ENCODE results near the gene THNSL1. TPM values are rescaled to one million over a fixed set of nuclear protein-coding genes. Genes with fewer than 3 reads are reported as not detected.
"Not testable (repeated sequence)": the region's sequence is repeated elsewhere in the genome, so short reads cannot be mapped to it uniquely, and the experiment has no call there.

THNSL1 gene
- 5.9 and 10.2 TPM in 2 replicates for total RNA-seq (ENCODE audit: low replicate concordance)
- long read RNA-seq, transcript THNSL1-201 (3 exons, 3,691 nt) = major isoform, 37 of 54 reads
- long read RNA-seq, transcript THNSL1-202 (3 exons, 3,788 nt) = minor isoform, 13 of 54 reads
- long read RNA-seq, partial matches to known transcripts = 3 of 54 reads
- long read RNA-seq, other reads (novel, unspliced or antisense) = 1 of 54 reads

DNA sequence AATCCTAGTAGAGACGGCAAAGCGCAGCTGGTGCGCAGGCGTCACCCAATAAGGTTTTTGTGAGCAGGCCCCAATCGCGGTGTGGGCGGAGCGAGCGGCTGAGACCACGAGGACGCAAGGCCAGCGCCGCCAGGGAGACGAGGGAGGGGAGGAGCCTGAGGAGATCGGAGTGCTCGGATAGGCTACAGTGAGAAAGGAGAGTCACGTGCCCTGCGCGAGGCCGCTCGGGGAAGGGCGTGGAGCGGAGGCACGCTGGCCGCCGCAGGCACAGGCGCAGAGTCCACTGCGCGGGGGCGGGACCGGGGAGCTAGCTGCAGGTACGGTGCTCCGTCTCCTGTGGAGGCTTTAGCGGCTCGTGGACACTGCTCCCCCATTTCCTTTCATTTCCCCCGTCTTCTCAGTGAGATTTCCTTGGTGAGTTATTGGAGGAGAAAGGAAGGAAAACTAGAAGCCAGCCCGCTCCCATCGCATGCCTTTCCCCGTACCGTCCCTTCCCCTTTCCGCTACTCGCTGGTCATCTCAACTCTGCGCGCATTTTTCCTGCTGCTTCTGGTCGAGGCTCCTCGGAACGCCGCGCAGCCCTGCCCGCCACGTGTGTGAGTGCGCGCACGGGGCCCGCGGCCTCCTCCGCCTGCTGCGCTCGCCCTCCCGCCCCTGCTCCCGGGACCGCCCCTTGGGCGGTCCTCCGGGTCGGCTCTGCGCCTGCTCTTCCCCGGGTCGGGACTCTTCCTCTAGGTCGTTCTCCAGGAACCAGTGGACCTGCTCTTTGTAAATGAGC, at the start of gene THNSL1:
THNSL1 (plus strand) TSS at position 237 of the 778 bp plus-strand sequence. CDS start 6,612 bp downstream, outside the sequence.
- TF ChIP-seq, protein P1, sequence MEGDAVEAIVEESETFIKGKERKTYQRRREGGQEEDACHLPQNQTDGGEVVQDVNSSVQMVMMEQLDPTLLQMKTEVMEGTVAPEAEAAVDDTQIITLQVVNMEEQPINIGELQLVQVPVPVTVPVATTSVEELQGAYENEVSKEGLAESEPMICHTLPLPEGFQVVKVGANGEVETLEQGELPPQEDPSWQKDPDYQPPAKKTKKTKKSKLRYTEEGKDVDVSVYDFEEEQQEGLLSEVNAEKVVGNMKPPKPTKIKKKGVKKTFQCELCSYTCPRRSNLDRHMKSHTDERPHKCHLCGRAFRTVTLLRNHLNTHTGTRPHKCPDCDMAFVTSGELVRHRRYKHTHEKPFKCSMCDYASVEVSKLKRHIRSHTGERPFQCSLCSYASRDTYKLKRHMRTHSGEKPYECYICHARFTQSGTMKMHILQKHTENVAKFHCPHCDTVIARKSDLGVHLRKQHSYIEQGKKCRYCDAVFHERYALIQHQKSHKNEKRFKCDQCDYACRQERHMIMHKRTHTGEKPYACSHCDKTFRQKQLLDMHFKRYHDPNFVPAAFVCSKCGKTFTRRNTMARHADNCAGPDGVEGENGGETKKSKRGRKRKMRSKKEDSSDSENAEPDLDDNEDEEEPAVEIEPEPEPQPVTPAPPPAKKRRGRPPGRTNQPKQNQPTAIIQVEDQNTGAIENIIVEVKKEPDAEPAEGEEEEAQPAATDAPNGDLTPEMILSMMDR (conservative IDR thresholded peaks at IDR 0.05) = no peak
- Mint-ChIP-seq H3K27ac (peak within 1 kb of the TSS; percentile 99), H3K4me1 (ENCODE audit: unreplicated experiment) (peaks cover 4% of the 10 kb centered on the region), H3K4me3 (peak within 1 kb of the TSS; percentile 96), H3K9me3 (no peaks in the 10 kb centered on the region), H3K27me3 (no peaks in the 10 kb centered on the region), H3K36me3 (no peaks in the 10 kb centered on the region)
- peak; percentile 97 for DNase-seq (ENCODE audit: extremely low spot score, unreplicated experiment)

GRCh38 chr10:24966962-24967481, 49.4 kb upstream of the THNSL1 start:
- no peak for DNase-seq (ENCODE audit: extremely low spot score, unreplicated experiment)
- H3K4me3 Mint-ChIP-seq = no peak overlapping the region
- no peaks in the 10 kb centered on the region for H3K27me3 Mint-ChIP-seq
- TF ChIP-seq, protein P1 (conservative IDR thresholded peaks at IDR 0.05) = no peak
- no peaks in the 10 kb centered on the region for H3K36me3 Mint-ChIP-seq
- H3K4me1 Mint-ChIP-seq (ENCODE audit: unreplicated experiment) = no peaks in the 10 kb centered on the region
- H3K27ac Mint-ChIP-seq = no peak overlapping the region
- H3K9me3 Mint-ChIP-seq = no peaks in the 10 kb centered on the region

- no peak for DNase-seq (ENCODE audit: extremely low spot score, unreplicated experiment)
- H3K4me1 Mint-ChIP-seq (ENCODE audit: unreplicated experiment) = no peaks in the 10 kb centered on the region
- TF ChIP-seq, protein P1 (conservative IDR thresholded peaks at IDR 0.05) = no peak
- H3K27me3 Mint-ChIP-seq = no peaks in the 10 kb centered on the region
- no peak overlapping the region for H3K4me3 Mint-ChIP-seq
- H3K9me3 Mint-ChIP-seq = no peaks in the 10 kb centered on the region
- no peak overlapping the region for H3K27ac Mint-ChIP-seq
- H3K36me3 Mint-ChIP-seq = no peaks in the 10 kb centered on the region
Measured at GRCh38 chr10:24968349-24968748, 48.1 kb upstream of the THNSL1 start.

GRCh38 chr10:24968951-24969350, 47.5 kb upstream of the THNSL1 start:
- not testable (repeated sequence) for H3K27me3 Mint-ChIP-seq; DNase-seq (ENCODE audit: extremely low spot score, unreplicated experiment); H3K9me3 Mint-ChIP-seq; H3K4me1 Mint-ChIP-seq (ENCODE audit: unreplicated experiment); H3K4me3 Mint-ChIP-seq; H3K36me3 Mint-ChIP-seq; H3K27ac Mint-ChIP-seq

DNA sequence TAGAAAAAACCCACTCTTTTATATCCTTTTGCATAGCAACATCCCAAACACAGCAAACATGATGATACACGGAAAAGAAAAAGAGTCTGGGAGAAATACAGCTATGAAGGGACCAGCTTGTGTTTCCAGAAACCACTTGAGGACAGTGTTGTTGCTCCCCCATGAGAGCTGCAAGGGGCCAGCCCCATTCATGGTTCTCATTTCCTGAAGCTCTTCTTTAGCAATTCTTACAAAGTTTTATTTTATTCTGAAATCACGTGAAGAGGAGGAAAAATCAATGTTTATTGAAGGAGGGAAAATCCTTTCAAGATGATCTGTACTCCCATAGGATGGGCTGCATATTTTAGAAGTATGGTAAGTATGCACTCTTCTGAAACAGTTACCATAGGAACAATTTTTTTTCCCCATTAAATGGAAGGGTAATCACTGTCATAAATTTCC, 46.6 kb upstream of the THNSL1 start:
- no peak for DNase-seq (ENCODE audit: extremely low spot score, unreplicated experiment)
- Mint-ChIP-seq H3K9me3 (no peaks in the 10 kb centered on the region), H3K4me1 (ENCODE audit: unreplicated experiment) (no peaks in the 10 kb centered on the region), H3K27me3 (no peaks in the 10 kb centered on the region), H3K4me3 (no peak overlapping the region), H3K36me3 (no peaks in the 10 kb centered on the region), H3K27ac (no peak overlapping the region)
- TF ChIP-seq, protein P1 (conservative IDR thresholded peaks at IDR 0.05) = no peak

- Mint-ChIP-seq H3K27me3 (no peaks in the 10 kb centered on the region), H3K4me1 (ENCODE audit: unreplicated experiment) (no peaks in the 10 kb centered on the region), H3K36me3 (no peaks in the 10 kb centered on the region), H3K4me3 (no peak overlapping the region), H3K27ac (no peak overlapping the region), H3K9me3 (no peaks in the 10 kb centered on the region)
- no peak for DNase-seq (ENCODE audit: extremely low spot score, unreplicated experiment)
- TF ChIP-seq, protein P1 (conservative IDR thresholded peaks at IDR 0.05) = no peak
Measured at GRCh38 chr10:24971374-24971773, 45.0 kb upstream of the THNSL1 start.

All from type B pancreatic cell (in vitro differentiated cells).